GM18861 (cell line): Measurements from ENCODE around the gene BCL11A.

Experiments used
- ATAC-seq: cut with Tn5 transposase; IDR thresholded peaks from one replicate; pipeline ENCODE4 v1.9.1; 2021; ENCODE audit not compliant: unreplicated experiment

BCL11A gene

GRCh38 chr2:60411295-60411694 is 142.2 kb downstream of the BCL11A start:
- no peak for ATAC-seq

- no peak for ATAC-seq
Measured at GRCh38 chr2:60410456-60411146, 142.9 kb downstream of the BCL11A start.

- ATAC-seq = no peak
Measured at GRCh38 chr2:60409531-60409871, 144.0 kb downstream of the BCL11A start.

GRCh38 chr2:60408811-60409530 is 144.5 kb downstream of the BCL11A start:
- no peak for ATAC-seq

- no peak for ATAC-seq
Measured at GRCh38 chr2:60408207-60408606, 145.2 kb downstream of the BCL11A start.

GRCh38 chr2:60407398-60407797 is 146.1 kb downstream of the BCL11A start:
- no peak for ATAC-seq

GRCh38 chr2:60406192-60406591 is 147.3 kb downstream of the BCL11A start:
- no peak for ATAC-seq

- no peak for ATAC-seq
Measured at GRCh38 chr2:60405271-60405919, 148.1 kb downstream of the BCL11A start.
